NB4 (cell line): ENCODE measurements around the gene AQP2.

ENCODE experiments used
- POLR2A ChIP-seq: IDR thresholded peaks from 2 replicates; pipeline ENCODE4 v1.6.1; 2011; ENCODE audit warnings: mild to moderate bottlenecking; ENCODE audit not compliant: insufficient read length; ENCODE audit errors: extremely low read depth
- TF ChIP-seq, protein P1 (sequence below): IDR thresholded peaks from one replicate; pipeline ENCODE4 v1.5.1; 2012; ENCODE audit warnings: low read depth, low read length

DNA sequence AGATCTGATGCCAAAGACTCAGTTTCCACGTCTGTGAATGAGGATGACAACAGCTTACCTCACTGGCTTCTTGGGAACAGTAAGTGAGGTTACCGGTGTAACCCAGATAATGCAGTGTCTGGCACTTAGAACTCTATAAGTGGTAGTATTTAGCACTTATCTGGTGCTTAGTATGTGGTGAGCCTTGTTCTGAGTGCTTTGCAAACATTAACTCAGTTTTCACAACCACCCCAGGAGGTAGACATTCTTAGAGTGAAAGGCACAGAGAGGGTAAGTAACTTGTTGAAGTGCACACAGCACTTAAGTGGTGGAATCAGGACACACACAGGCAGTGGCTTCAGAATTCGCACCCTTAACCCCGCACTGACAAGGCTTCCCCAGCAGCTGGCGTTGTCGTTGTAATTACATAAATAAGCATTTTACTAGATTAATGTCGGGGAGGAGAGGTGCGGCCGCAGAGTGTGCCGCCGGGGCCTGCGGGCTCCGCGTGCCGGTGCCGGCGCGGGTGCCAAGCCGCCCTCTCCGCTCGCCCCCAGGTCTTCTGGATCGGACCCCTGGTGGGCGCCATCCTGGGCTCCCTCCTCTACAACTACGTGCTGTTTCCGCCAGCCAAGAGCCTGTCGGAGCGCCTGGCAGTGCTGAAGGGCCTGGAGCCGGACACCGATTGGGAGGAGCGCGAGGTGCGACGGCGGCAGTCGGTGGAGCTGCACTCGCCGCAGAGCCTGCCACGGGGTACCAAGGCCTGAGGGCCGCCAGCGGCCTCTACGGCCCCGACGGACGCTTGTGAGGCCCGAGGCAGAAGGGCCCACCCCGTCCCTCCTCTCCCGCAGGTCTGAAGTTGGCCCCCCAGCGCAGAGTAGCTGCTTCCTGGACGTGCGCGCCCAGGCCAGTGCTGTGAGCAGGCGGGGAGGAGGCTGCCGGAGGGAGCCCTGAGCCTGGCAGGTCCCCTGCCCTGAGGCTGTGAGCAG, 4.6 kb downstream of the AQP2 start:
- no peak for TF ChIP-seq POLR2A
- TF ChIP-seq, protein P1, sequence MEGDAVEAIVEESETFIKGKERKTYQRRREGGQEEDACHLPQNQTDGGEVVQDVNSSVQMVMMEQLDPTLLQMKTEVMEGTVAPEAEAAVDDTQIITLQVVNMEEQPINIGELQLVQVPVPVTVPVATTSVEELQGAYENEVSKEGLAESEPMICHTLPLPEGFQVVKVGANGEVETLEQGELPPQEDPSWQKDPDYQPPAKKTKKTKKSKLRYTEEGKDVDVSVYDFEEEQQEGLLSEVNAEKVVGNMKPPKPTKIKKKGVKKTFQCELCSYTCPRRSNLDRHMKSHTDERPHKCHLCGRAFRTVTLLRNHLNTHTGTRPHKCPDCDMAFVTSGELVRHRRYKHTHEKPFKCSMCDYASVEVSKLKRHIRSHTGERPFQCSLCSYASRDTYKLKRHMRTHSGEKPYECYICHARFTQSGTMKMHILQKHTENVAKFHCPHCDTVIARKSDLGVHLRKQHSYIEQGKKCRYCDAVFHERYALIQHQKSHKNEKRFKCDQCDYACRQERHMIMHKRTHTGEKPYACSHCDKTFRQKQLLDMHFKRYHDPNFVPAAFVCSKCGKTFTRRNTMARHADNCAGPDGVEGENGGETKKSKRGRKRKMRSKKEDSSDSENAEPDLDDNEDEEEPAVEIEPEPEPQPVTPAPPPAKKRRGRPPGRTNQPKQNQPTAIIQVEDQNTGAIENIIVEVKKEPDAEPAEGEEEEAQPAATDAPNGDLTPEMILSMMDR: no peak
